GM18909 (cell line): ENCODE measurements around the gene TRIM10.
"Not testable (repeated sequence)": the region's sequence is repeated elsewhere in the genome, so short reads cannot be mapped to it uniquely, and the experiment has no call there.

Experiments
- ATAC-seq: cut with Tn5 transposase; IDR thresholded peaks from one replicate; pipeline ENCODE4 v1.9.1; 2021; ENCODE audit warnings: mild to moderate bottlenecking; ENCODE audit not compliant: unreplicated experiment, poor library complexity

Gene TRIM10

GRCh38 chr6:30155520-30156261, 5.3 kb downstream of the TRIM10 start:
- no peak for ATAC-seq

GRCh38 chr6:30154709-30155519, 6.1 kb downstream of the TRIM10 start:
- no peak for ATAC-seq

GRCh38 chr6:30154061-30154460, 7.0 kb downstream of the TRIM10 start:
- ATAC-seq, result no peak

- ATAC-seq, result no peak
Measured at GRCh38 chr6:30152910-30153610, 8.0 kb downstream of the TRIM10 start.

GRCh38 chr6:30152016-30152673, 8.9 kb downstream of the TRIM10 start:
- ATAC-seq, result no peak

- no peak for ATAC-seq
Measured at GRCh38 chr6:30151580-30151979, 9.4 kb downstream of the TRIM10 start.

GRCh38 chr6:30150671-30151395, 10.2 kb downstream of the TRIM10 start:
- no peak for ATAC-seq

GRCh38 chr6:30149858-30150550, 11.0 kb downstream of the TRIM10 start:
- no peak for ATAC-seq

- no peak for ATAC-seq
Measured at GRCh38 chr6:30149234-30149633, 11.8 kb downstream of the TRIM10 start.

- no peak for ATAC-seq
Measured at GRCh38 chr6:30147096-30147495, 13.9 kb downstream of the TRIM10 start.

- no peak for ATAC-seq
Measured at GRCh38 chr6:30145818-30146217, 15.2 kb downstream of the TRIM10 start.

- no peak for ATAC-seq
Measured at GRCh38 chr6:30144811-30145210, 16.2 kb downstream of the TRIM10 start.

- no peak for ATAC-seq
Measured at GRCh38 chr6:30143780-30144179, 17.2 kb downstream of the TRIM10 start.

GRCh38 chr6:30142665-30143064, 18.3 kb downstream of the TRIM10 start:
- ATAC-seq, result no peak

- not testable (repeated sequence) for ATAC-seq
Measured at GRCh38 chr6:30140240-30140639, 20.8 kb downstream of the TRIM10 start.

GRCh38 chr6:30136570-30137286, 24.3 kb downstream of the TRIM10 start:
- no peak for ATAC-seq

- ATAC-seq, result no peak
Measured at GRCh38 chr6:30135757-30136156, 25.3 kb downstream of the TRIM10 start, which contains the start of gene TRIM40. TRIM40 (plus strand) TSS chr6:30136140; CDS start chr6:30137037, 897 bp downstream.

GRCh38 chr6:30135147-30135546, 25.9 kb downstream of the TRIM10 start:
- no peak for ATAC-seq
